Endodermal cell (in vitro differentiated cells): Measurements from ENCODE around the gene UGP2. TPM values are rescaled to one million over a fixed set of nuclear protein-coding genes. Genes with fewer than 3 reads are reported as not detected.
"Not testable (repeated sequence)": the region's sequence is repeated elsewhere in the genome, so short reads cannot be mapped to it uniquely, and the experiment has no call there.

ENCODE experiments used
- DNase-seq: peaks from one replicate; pipeline ENCODE4 v3.0.0-alpha.2; 2017
- H3K27ac ChIP-seq: 2 replicates; pipeline ENCODE4 v1.5.1; 2013; ENCODE audit warnings: mild to moderate bottlenecking, low read depth, low read length, moderate library complexity
- H3K27me3 ChIP-seq: 2 replicates; pipeline ENCODE4 v1.6.1; 2013; ENCODE audit warnings: mild to moderate bottlenecking, low read length, moderate library complexity; ENCODE audit not compliant: insufficient read depth, control insufficient read depth, poor library complexity, severe bottlenecking
- H3K36me3 ChIP-seq: 2 replicates; pipeline ENCODE4 v1.7.0; 2013; ENCODE audit warnings: mild to moderate bottlenecking, low read length, moderate library complexity; ENCODE audit not compliant: control insufficient read depth, insufficient read depth
- H3K4me1 ChIP-seq: one replicate; pipeline ENCODE4 v1.7.0; 2013; ENCODE audit warnings: low read length; ENCODE audit not compliant: control insufficient read depth, insufficient read depth
- H3K4me3 ChIP-seq: 2 replicates; pipeline ENCODE4 v1.5.1; 2013; ENCODE audit warnings: mild to moderate bottlenecking, low read length, moderate library complexity
- H3K9ac ChIP-seq: 2 replicates; pipeline ENCODE4 v1.6.1; 2013; ENCODE audit warnings: mild to moderate bottlenecking, low read length, moderate library complexity; ENCODE audit not compliant: poor library complexity, severe bottlenecking; ENCODE audit errors: extremely low read depth
- H3K9me3 ChIP-seq: 2 replicates; pipeline ENCODE4 v1.6.1; 2013; ENCODE audit warnings: mild to moderate bottlenecking, low read length, moderate library complexity; ENCODE audit not compliant: control insufficient read depth
- H3K27ac Mint-ChIP-seq: 2 replicates; pipeline ENCODE4 v1.8.0; 2020; ENCODE audit warnings: mixed read lengths
- H3K27me3 Mint-ChIP-seq: 2 replicates; pipeline ENCODE4 v1.8.0; 2021; ENCODE audit warnings: mild to moderate bottlenecking, mixed read lengths; ENCODE audit not compliant: insufficient read depth
- H3K36me3 Mint-ChIP-seq: 2 replicates; pipeline ENCODE4 v1.8.0; 2020; ENCODE audit warnings: low read depth, mixed read lengths
- H3K4me1 Mint-ChIP-seq: 2 replicates; pipeline ENCODE4 v1.8.0; 2020; ENCODE audit warnings: mixed read lengths
- H3K4me3 Mint-ChIP-seq: 2 replicates; pipeline ENCODE4 v1.8.0; 2020; ENCODE audit warnings: mild to moderate bottlenecking, moderate library complexity, mixed read lengths
- H3K9me3 Mint-ChIP-seq: 2 replicates; pipeline ENCODE4 v1.8.0; 2020; ENCODE audit warnings: mild to moderate bottlenecking, mixed read lengths
- CTCF ChIP-seq: fragments of 200-600 bp; sonication (generic); conservative IDR thresholded peaks from 2 replicates; pipeline ENCODE4 v1.5.0; 2021; ENCODE audit warnings: antibody characterized with exemption, mild to moderate bottlenecking
- WGBS, 2 experiments: methylation state at CpG; one replicate each; pipeline versions ENCODE4 v1.1.5 to v1.1.7; 2013; ENCODE audit warnings: missing lambda C conversion rate in 2 of 2, mixed read lengths in 1 of 2; ENCODE audit not compliant: insufficient coverage in 1 of 2, insufficient read length in 1 of 2; 5-methylcytosine and 5-hydroxymethylcytosine counted together
- total RNA-seq, 2 donors: library from RNA; stranded (reverse); fragmentation: NEBNext Ultra II Directional in 1 of 2; extraction: Animal tissue kit (Norgen Biotek cat#: 25700) in 1 of 2; gene quantifications; 2 replicates in 1 of 2; 3 replicates in 1 of 2; pipeline ENCODE4 v1.2.1, GENCODE V29; 2021

UGP2 gene
- total RNA-seq, 2 donors from 2014 or later, result 104 to 136 TPM

- no peak overlapping the region for H3K27ac Mint-ChIP-seq
- Histone ChIP-seq H3K9ac (no peak overlapping the region), H3K9me3 (no peaks in the 10 kb centered on the region), H3K4me3 (no peak overlapping the region), H3K27me3 (no peaks in the 10 kb centered on the region), H3K27ac (no peak overlapping the region), H3K36me3 (peaks cover 69% of the 10 kb centered on the region), H3K4me1 (no peaks in the 10 kb centered on the region)
- H3K4me3 Mint-ChIP-seq, result no peak overlapping the region
- H3K27me3 Mint-ChIP-seq, result no peaks in the 10 kb centered on the region
- no peak for DNase-seq
- TF ChIP-seq CTCF, result no peak
- peaks cover 45% of the 10 kb centered on the region for H3K36me3 Mint-ChIP-seq
- WGBS, 2 experiments, result 89 to 100% methylated on average over 1 of the region's 1 CpG
- no peaks in the 10 kb centered on the region for H3K9me3 Mint-ChIP-seq
- H3K4me1 Mint-ChIP-seq, result peaks cover 3% of the 10 kb centered on the region
Measured at GRCh38 chr2:63914311-63914710, 72.6 kb downstream of the UGP2 start.

GRCh38 chr2:63926815-63927214, 85.1 kb downstream of the UGP2 start:
- Mint-ChIP-seq H3K4me3 (no peak overlapping the region), H3K27ac (peak overlapping the region; percentile 42), H3K4me1 (peaks cover 10% of the 10 kb centered on the region), H3K27me3 (no peaks in the 10 kb centered on the region), H3K9me3 (peaks cover 19% of the 10 kb centered on the region), H3K36me3 (peaks cover 63% of the 10 kb centered on the region)
- no peaks in the 10 kb centered on the region for H3K9me3 ChIP-seq
- WGBS, 2 experiments, result 68 to 80% methylated on average over 6 to 7 of the region's 7 CpGs
- no peaks in the 10 kb centered on the region for H3K27me3 ChIP-seq
- H3K4me1 ChIP-seq, result no peaks in the 10 kb centered on the region
- peak; percentile 54 for DNase-seq
- H3K27ac ChIP-seq, result no peak overlapping the region
- peaks cover 33% of the 10 kb centered on the region for H3K36me3 ChIP-seq
- no peak overlapping the region for H3K9ac ChIP-seq
- H3K4me3 ChIP-seq, result no peak overlapping the region
- TF ChIP-seq CTCF, result no peak

- H3K36me3 ChIP-seq, result peaks cover 27% of the 10 kb centered on the region
- H3K4me1 Mint-ChIP-seq, DNase-seq, H3K4me3 ChIP-seq, H3K27me3 Mint-ChIP-seq, H3K9ac ChIP-seq, H3K27me3 ChIP-seq, H3K9me3 ChIP-seq, H3K4me1 ChIP-seq, H3K4me3 Mint-ChIP-seq, H3K27ac ChIP-seq, H3K27ac Mint-ChIP-seq: not testable (repeated sequence)
- peaks cover 25% of the 10 kb centered on the region for H3K9me3 Mint-ChIP-seq
- WGBS, 2 experiments, result 94 to 100% methylated on average over 3 to 4 of the region's 4 CpGs
- peaks cover 62% of the 10 kb centered on the region for H3K36me3 Mint-ChIP-seq
Measured at GRCh38 chr2:63932104-63932503, 90.4 kb downstream of the UGP2 start.

Other genes with a start within 250 kb of the UGP2 start
- gene VPS54, start 177.5 kb downstream of the UGP2 start, total RNA-seq, result 10 to 100 TPM; 18.4 to 25.7 TPM